ENCODE results near the gene TCERG1. TPM values are rescaled to one million over a fixed set of nuclear protein-coding genes. Genes with fewer than 3 reads are reported as not detected.
A peak's percentile ranks its signal among the peaks of the same experiment; 100 is the strongest.

Gene TCERG1
- total RNA-seq, 1 experiment from 2014 or later: 75.9 TPM

DNA sequence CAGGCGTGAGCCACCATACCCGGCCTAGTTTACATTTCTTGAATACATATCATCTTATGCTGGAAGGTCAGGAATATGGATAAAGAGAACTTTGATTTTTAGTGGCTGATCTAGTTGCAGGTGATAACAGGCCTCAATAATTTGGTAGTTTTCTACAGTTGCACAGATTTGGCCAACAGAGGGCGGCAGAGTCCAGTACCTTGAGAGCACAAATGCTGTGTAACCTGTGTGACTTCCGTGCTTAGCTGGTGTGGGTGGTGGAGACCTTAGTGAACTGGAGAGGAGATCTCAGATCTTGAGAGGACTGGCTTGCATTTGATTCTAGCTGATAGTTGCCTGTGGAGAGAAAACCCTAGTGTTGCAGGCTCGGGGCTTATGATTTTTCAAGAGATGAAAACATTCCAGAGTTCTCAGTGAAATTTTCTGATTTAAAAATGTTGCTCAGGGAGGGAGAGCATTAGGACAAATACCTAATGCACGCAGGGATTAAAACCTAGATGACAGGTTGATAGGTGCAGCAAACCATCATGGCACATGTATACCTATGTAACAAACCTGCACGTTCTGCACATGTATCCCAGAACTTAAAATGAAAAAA, 86.2 kb downstream of the TCERG1 start:
- no peak overlapping the region for H3K4me3 ChIP-seq
- POLR2A ChIA-PET (ENCODE audit: unreplicated experiment): no interaction called here

DNA sequence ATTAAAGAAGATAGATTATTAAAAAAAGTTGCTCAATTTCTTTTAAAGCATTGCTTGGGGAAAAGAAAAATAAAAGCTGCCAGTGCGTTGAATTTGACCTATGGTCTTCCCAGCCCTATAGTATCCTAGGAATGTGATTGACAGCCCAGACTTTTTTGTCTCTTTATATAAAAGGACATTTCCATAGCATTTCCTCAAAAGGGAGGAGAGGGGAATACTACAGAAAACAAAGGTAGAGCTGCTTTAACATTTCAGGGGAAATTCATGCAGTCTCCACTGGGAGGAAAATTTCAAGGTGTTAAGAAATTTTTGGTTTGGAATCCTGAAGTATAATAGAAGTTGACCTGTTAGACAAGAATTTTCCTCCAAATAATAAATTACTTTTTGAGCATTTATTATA, 86.7 kb downstream of the TCERG1 start:
- Histone ChIP-seq H3K4me2 (no peak overlapping the region), H3F3A (ENCODE audit: insufficient read depth, low read depth) (no peaks in the 10 kb centered on the region), H3K79me2 (ENCODE audit: low read depth) (no peaks in the 10 kb centered on the region), H3K27me3 (ENCODE audit: insufficient read depth, low read depth) (peaks cover 4% of the 10 kb centered on the region; the same call in 1 of the 2 replicates), H3K4me1 (replicated peaks; ENCODE audit: insufficient read depth) (no peaks in the 10 kb centered on the region), H3K36me3 (ENCODE audit: low read depth) (no peaks in the 10 kb centered on the region), H3K4me3 (no peak overlapping the region), H3K9me3 (ENCODE audit: insufficient read depth, low read depth) (no peaks in the 10 kb centered on the region), H2AFZ (no peak overlapping the region), H3K27ac (no peak overlapping the region), H4K20me1 (ENCODE audit: insufficient read depth) (no peaks in the 10 kb centered on the region), H3K9me2 (ENCODE audit: insufficient read depth) (peaks cover 4% of the 10 kb centered on the region; the same call in 1 of the 2 replicates)
- POLR2A ChIA-PET (ENCODE audit: unreplicated experiment): no interaction called here
- intact Hi-C loops (cut with micrococcal nuclease; ENCODE audit: unreplicated experiment): loop anchor here (1.0 kb wide), 2 partner anchors 432 to 654 kb away; no protein-coding TSS in a partner anchor
- no peak for TF ChIP-seq EZH2 (IDR thresholded peaks at IDR 0.05; ENCODE audit: low read depth)
- TF ChIP-seq, protein P1, sequence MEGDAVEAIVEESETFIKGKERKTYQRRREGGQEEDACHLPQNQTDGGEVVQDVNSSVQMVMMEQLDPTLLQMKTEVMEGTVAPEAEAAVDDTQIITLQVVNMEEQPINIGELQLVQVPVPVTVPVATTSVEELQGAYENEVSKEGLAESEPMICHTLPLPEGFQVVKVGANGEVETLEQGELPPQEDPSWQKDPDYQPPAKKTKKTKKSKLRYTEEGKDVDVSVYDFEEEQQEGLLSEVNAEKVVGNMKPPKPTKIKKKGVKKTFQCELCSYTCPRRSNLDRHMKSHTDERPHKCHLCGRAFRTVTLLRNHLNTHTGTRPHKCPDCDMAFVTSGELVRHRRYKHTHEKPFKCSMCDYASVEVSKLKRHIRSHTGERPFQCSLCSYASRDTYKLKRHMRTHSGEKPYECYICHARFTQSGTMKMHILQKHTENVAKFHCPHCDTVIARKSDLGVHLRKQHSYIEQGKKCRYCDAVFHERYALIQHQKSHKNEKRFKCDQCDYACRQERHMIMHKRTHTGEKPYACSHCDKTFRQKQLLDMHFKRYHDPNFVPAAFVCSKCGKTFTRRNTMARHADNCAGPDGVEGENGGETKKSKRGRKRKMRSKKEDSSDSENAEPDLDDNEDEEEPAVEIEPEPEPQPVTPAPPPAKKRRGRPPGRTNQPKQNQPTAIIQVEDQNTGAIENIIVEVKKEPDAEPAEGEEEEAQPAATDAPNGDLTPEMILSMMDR (conservative IDR thresholded peaks at IDR 0.05): no peak
- CTCF ChIA-PET: interaction anchor here (0.5 to 1.6 kb wide), 7 partner anchors 13 to 852 kb away, joined by 3 to 14 read pairs (median 5); no protein-coding TSS in a partner anchor
- DNase-seq: no peak
- no TSS peak for BruUV-seq (replicated peaks)

More for the DNA sequence above, 86.2 kb downstream of the TCERG1 start:
- Histone ChIP-seq H3K36me3 (ENCODE audit: low read depth) (no peaks in the 10 kb centered on the region), H3K27ac (no peak overlapping the region), H3K9me3 (ENCODE audit: insufficient read depth, low read depth) (no peaks in the 10 kb centered on the region), H3K79me2 (ENCODE audit: low read depth) (no peaks in the 10 kb centered on the region), H2AFZ (no peak overlapping the region), H3K27me3 (ENCODE audit: insufficient read depth, low read depth) (peaks cover 4% of the 10 kb centered on the region; the same call in 1 of the 2 replicates), H3F3A (ENCODE audit: insufficient read depth, low read depth) (no peaks in the 10 kb centered on the region), H3K4me1 (replicated peaks; ENCODE audit: insufficient read depth) (no peaks in the 10 kb centered on the region), H3K4me2 (no peak overlapping the region), H3K9me2 (ENCODE audit: insufficient read depth) (peaks cover 4% of the 10 kb centered on the region; the same call in 1 of the 2 replicates), H4K20me1 (ENCODE audit: insufficient read depth) (no peaks in the 10 kb centered on the region)
- peak; percentile 39 to 65 for DNase-seq
- no TSS peak for BruUV-seq (replicated peaks)
- intact Hi-C loops (cut with micrococcal nuclease; ENCODE audit: unreplicated experiment): loop anchor here (1.0 kb wide), 2 partner anchors 433 to 655 kb away; no protein-coding TSS in a partner anchor
- CTCF ChIA-PET: interaction anchor here (0.5 to 1.6 kb wide), 7 partner anchors 13 to 852 kb away, joined by 3 to 14 read pairs (median 5); no protein-coding TSS in a partner anchor
- TF ChIP-seq EZH2 (IDR thresholded peaks at IDR 0.05; ENCODE audit: low read depth): no peak
- TF ChIP-seq, protein P1 (conservative IDR thresholded peaks at IDR 0.05): peak; percentile 88

DNA sequence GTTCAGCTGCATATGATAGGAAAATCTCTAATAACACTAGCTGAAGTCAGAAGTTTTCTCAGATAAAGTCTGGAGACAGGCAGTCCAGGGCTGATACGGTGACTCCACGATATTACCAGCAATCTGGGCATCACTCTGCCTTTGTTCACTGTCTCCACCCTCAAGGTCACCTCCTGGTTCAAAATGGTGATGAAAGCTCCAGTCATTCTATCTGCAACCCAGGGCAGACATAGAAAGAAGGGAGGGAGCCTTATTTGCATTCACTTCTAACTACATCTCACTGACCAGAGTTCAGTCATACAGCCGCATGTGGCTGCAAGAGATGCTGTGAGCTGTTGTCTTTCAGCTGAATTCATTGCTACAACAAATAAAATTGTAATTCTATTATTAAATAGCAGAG, 91.3 kb downstream of the TCERG1 start:
- no peak for TF ChIP-seq EZH2 (IDR thresholded peaks at IDR 0.05; ENCODE audit: low read depth)
- TF ChIP-seq, protein P1 (conservative IDR thresholded peaks at IDR 0.05): no peak
- Histone ChIP-seq H3K36me3 (ENCODE audit: low read depth) (no peaks in the 10 kb centered on the region), H3F3A (ENCODE audit: insufficient read depth, low read depth) (no peaks in the 10 kb centered on the region), H3K4me1 (replicated peaks; ENCODE audit: insufficient read depth) (no peaks in the 10 kb centered on the region), H3K4me2 (no peak overlapping the region), H3K9me3 (ENCODE audit: insufficient read depth, low read depth) (no peaks in the 10 kb centered on the region), H3K4me3 (no peak overlapping the region), H3K79me2 (ENCODE audit: low read depth) (no peaks in the 10 kb centered on the region), H4K20me1 (ENCODE audit: insufficient read depth) (no peaks in the 10 kb centered on the region), H2AFZ (no peak overlapping the region), H3K9me2 (ENCODE audit: insufficient read depth) (peaks cover 4% of the 10 kb centered on the region; the same call in 1 of the 2 replicates), H3K27ac (no peak overlapping the region), H3K27me3 (ENCODE audit: insufficient read depth, low read depth) (peaks cover 4% of the 10 kb centered on the region; the same call in 1 of the 2 replicates)
- intact Hi-C loops (cut with micrococcal nuclease; ENCODE audit: unreplicated experiment): no loop called here
- DNase-seq: no peak
- POLR2A ChIA-PET (ENCODE audit: unreplicated experiment): no interaction called here
- BruUV-seq (replicated peaks): no TSS peak
- CTCF ChIA-PET: no interaction called here
